Cardiac fibroblast (primary cell): ENCODE results near the gene DEGS2.

Experiments used
- DNase-seq, 2 donors: peaks; one replicate each; pipeline versions ENCODE4 v3.0.0 to v3.0.0-alpha.2; 2010; ENCODE audit warnings: low read depth in 2 of 2
- H3K4me3 ChIP-seq, 2 donors: replicated peaks in 1 of 2; 1 replicate in 1 of 2; 2 replicates in 1 of 2; pipeline ENCODE4 v1.5.1; 2011; ENCODE audit warnings: low read depth in 2 of 2, low read length in 2 of 2, mild to moderate bottlenecking in 2 of 2, moderate library complexity in 1 of 2
- TF ChIP-seq, protein P1 (sequence below): IDR thresholded peaks from one replicate; pipeline ENCODE4 v1.5.1; 2011; ENCODE audit warnings: low read depth, mild to moderate bottlenecking, low read length, inconsistent platforms

DEGS2 gene

GRCh38 chr14:100147181-100147631 is 12.2 kb downstream of the DEGS2 start:
- H3K4me3 ChIP-seq, result no peak overlapping the region
- DNase-seq, result no peak
- TF ChIP-seq, protein P1, sequence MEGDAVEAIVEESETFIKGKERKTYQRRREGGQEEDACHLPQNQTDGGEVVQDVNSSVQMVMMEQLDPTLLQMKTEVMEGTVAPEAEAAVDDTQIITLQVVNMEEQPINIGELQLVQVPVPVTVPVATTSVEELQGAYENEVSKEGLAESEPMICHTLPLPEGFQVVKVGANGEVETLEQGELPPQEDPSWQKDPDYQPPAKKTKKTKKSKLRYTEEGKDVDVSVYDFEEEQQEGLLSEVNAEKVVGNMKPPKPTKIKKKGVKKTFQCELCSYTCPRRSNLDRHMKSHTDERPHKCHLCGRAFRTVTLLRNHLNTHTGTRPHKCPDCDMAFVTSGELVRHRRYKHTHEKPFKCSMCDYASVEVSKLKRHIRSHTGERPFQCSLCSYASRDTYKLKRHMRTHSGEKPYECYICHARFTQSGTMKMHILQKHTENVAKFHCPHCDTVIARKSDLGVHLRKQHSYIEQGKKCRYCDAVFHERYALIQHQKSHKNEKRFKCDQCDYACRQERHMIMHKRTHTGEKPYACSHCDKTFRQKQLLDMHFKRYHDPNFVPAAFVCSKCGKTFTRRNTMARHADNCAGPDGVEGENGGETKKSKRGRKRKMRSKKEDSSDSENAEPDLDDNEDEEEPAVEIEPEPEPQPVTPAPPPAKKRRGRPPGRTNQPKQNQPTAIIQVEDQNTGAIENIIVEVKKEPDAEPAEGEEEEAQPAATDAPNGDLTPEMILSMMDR, result no peak

- no peak overlapping the region for H3K4me3 ChIP-seq
- TF ChIP-seq, protein P1, result no peak
- no peak for DNase-seq
These were observed 12.8 kb downstream of the DEGS2 start for GRCh38 chr14:100146531-100147091.

- TF ChIP-seq, protein P1, result no peak
- no peak for DNase-seq
- H3K4me3 ChIP-seq, result no peak overlapping the region
These were observed 13.6 kb downstream of the DEGS2 start for GRCh38 chr14:100145682-100146464.

DNA sequence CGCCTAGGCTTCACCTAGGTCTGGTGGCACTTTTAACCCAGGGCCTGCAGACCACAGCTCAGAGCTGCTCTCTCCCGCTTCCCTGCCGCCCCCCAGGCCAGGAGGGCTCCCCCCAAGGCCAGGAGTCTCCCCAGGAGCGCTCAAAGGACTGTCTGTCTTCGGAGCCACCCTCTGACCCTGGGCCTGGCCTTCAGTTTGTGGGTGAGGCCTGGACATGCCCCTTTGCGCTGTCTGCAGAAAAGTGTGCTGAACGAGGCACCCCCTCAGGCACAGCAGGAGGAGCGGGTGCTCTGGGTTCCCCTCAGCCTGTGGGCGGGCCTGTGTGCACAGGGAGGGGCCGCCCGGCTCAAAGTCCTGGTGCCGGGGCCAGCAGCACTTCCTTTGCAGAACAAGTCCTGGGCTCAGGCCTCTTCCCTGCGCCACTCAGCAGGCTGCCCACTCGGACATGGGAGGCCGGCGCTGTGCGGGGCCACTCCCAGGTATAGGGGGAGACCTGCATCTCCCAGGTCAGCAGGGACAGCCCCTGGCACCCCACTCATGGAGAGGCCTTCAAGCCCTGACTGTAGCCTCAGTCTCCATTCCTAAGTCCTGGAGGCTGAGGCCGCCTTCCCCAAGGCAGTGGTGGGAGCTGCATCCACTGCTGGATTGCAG is 14.3 kb downstream of the DEGS2 start:
- TF ChIP-seq, protein P1, result no peak
- H3K4me3 ChIP-seq, result no peak overlapping the region
- DNase-seq, result no peak

DNA sequence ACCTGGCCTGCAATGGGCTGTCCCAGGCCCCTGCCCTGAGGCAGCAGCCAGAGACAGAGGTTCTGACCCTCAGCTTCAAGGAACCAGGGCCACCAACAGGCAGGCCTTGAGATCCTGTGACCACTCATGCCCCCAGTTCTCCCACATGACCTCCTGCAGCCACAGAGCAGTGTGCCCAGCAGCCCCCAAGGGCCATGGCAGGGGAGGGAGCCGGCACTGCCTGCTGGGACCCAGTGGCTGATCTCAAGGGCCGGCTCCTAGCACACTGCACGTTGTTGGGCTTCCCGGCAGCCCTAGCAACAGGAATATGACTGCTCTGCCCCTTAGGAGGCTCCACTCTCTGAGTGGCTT is 14.8 kb downstream of the DEGS2 start:
- TF ChIP-seq, protein P1, result no peak
- H3K4me3 ChIP-seq, result no peak overlapping the region
- no peak for DNase-seq

- no peak for DNase-seq
- TF ChIP-seq, protein P1, result no peak
- no peak overlapping the region for H3K4me3 ChIP-seq
These were observed 15.5 kb downstream of the DEGS2 start for GRCh38 chr14:100143934-100144333.
